Measurements from ENCODE around the gene IGFBP2.

The IGFBP2 gene

DNA sequence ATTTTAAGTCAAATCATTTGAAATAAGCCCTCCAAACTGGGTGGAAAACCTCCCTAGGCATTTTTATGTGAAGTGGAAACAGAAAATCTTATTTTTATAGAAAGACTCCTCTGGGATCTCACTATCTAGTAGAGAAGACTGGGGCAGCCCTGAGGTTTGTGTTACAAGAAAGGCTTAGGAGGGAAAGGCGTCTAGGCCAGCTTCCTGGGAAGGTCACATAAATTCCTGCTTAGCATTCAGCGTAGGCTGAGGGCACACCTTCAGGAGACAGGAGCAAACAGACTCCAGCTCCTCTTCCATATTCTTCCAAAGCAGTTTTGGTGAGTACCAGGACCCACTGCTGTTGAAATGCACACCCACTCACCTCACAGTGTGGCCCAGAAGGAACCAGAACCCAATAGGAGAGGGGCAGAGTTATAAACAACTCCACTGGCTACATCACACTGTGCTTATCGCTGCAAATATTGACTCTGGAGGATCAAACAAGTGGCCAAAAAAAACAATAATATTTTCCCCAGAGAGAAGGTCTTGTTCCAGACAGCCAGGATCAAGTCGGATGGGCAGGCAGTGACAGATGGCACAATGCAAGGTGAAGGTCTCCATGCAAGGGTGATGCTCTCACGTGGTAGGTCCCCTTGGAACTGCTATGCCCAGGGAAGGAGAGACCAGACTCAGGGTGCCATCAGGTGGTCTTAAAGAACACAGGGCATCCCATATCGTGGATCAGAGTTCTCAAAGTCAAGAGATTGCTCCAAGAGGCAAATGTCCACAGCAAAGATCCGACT, 17.7 kb upstream of the IGFBP2 start:
- no peak for DNase-seq (ENCODE audit: low spot score)

DNA sequence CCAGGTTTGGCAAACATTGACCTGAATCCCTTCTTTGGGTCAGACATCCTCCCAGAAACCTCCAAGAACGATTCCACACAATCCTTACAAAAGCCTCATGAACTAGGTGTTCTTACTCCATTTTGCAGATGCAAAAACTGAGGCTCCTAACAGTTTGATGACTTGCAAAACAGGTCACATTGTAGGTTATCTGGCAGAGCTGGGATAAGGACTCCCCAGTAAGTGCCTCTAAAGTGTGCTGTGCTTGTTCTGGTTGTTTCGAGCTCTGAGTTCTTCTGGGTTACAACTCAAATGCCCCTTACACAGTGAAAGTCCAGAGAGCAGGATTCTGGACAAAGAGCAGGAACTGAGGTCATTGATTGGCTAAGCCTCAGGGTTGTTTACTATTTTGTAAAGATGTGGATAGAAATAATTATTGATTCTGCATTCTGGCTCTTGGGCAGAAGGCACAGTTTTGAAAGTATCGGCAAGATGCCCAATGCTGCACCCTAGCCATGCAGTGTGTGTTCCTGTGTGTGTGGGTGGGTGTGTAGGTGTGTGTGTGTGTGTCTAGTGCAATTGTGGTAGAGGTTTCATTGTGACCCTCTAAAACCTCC, 17.0 kb upstream of the IGFBP2 start:
- no peak for DNase-seq (ENCODE audit: low spot score)

DNA sequence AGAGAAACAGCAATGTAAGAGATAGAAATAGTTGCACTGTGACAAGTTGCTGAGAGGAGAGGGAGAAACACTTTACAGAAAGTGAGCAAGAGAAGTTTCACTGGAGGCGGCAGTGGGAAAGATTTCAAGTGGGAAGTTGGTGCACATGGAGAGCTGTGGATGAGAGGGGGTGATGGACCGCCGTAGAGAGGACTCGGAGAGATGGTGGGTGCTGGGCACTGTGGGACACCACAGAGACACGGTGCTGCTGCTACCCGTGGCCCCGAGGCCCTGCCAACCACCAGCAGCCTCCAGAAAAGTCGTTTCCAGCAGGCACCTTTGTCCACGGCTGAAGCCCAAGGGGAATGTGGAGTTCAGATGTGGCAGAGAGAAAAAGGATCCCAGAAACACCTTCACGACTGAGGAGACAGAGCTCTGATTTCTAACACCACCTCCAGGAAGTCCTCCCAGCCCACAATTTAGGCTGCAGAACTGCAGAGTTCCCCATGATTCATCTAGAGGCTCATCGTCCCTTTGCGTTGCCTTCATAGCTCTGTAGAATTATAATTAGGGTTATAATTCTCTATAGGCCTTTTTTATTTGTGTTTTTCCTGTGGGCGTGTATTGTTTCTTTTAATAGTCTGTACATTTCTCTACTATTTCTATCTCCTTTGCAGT, 15.9 kb upstream of the IGFBP2 start:
- DNase-seq (ENCODE audit: low spot score): no peak

DNA sequence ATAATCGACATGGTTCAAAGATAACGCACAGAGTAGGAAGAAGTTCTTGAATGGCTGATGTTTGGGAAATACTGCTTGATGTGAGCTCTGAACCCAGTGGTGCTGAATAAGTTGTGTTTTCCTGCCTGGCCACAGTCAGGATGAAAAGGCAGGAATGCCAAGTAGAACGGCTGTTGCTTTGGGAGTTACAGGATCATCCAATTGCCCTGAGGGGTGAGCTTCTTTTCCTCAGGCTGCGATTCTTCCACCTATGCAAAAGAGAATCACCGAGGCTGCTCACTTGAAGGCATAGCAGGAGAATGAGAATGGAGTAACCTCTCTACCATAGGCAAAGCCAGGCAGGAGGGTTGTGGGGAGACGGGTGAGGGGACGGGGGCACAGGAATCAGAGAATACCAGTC, 14.4 kb upstream of the IGFBP2 start:
- no peak for DNase-seq (ENCODE audit: low spot score)

DNA sequence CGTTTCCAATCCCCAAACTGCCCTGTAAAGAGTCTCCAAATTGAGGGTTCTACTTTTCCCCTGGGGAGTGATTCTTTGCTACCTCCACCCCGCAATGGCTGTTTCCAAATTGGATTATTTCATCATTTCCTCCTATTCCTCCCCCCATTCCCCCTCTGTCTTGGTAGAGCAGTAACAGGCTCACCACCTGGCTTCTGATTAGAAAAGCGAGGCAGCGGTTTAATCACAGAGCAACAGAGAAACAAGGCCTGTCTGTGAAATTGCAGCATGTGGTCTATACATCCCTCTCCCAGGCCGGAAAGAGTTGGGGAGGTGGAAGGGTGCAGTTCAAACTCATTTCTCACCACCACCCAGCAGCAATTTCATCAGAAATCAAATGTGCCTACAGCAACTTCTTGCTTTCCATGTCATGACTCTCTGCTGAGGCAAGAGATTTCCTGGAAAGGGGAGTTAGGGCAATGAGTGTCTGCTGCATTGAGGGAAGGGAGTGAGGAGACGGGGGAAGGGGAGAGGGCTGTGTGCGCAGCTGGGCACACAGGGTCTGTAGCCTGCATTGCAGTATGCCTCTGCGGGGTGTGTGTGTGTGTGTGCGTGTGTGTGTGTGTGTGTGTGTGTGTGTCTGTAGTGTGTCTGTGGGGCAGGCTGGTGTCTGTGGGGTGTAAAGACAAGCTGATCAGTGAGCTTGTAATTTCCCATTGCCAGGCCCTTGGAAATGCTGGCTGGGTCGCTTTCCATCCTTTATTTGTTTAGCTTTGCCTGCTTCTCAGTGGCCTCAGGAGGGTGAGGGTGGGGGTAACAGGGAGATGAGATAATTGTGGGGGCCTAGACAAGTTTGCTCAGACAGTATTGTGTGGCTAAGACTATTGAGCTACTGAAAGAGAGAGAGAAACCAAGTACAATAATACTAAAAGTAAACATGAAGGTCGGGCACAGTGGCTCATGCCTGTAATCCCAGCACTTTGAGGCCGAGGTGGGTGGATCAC, 13.5 kb upstream of the IGFBP2 start:
- no peak for DNase-seq (ENCODE audit: low spot score)

DNA sequence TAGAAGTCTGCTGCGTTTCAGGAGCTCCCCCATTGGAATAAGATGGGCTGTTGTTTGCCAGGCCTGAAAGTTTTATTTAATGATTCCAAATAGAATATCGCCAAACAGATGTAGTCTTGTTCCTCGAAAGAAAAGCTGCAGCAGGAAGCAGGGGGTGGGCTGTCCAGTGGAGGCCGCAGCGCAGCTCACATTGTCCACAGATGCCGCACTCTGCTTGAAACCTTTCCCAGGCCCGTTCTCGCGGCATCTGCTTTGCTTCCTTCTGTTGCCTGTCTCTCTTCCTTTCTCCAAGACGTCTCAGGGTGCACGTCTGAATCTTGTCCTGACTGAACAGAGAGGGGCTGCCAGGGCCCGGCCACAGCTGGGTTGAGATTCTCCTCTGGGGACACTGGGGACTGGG, 12.4 kb upstream of the IGFBP2 start:
- DNase-seq (ENCODE audit: low spot score): no peak

DNA sequence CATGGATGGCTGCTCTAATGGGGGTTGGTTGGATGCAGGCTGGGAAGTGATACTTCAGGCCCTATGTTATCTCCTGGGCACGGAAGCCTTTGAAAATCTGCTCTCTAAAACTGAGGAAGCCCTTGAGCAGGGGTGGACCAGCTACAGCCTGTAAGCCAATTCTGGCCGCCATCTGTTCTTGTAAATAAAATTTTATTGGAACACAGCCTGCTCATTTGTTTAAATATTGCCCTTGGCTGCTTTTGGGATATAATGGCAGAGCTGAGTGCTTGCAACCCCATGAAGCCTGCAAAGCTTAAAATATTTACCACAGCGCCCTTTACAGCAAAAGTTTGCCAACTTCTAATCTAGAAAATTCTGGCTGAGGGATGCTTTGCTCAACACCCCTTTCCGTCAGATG, 11.9 kb upstream of the IGFBP2 start:
- DNase-seq (ENCODE audit: low spot score): no peak

DNA sequence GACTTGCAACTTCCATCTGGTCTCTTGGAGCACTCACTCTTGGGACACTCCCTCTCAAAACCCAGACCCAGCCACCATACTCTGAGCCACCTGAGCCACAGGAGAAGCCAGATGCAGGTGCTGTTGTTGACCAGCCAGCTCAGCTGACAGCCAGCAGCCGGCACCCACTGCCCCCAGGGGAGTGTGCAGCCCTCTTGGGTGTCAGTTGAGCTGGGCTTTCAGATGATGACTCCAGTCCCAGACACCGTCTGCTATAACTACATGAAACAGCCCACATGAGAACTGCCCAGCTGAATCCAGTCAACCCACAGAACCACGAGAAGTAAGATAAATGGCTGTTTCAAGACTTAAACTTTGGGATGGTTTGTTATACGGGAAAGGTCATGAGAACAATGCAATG, 10.7 kb upstream of the IGFBP2 start:
- no peak for DNase-seq (ENCODE audit: low spot score)

DNA sequence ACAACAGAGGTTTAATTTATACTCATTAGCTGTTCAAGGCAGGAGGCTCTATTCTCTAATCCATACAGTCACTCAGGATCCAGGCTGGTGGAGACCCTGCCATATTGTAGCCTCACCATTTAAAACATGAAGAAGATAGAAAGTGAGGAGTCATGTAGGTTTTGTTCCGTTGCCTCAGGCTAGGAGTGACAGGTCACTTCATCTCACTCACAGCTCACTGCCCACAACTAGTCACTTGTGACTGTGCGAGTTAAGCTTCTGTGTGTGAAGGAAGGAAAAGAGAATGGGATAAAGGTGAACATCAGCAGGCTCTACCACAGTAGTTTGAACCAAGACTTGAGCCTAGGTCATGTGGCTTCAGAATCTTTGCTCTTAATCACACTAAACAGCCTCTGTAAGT, 9.0 kb upstream of the IGFBP2 start:
- DNase-seq (ENCODE audit: low spot score): no peak

DNA sequence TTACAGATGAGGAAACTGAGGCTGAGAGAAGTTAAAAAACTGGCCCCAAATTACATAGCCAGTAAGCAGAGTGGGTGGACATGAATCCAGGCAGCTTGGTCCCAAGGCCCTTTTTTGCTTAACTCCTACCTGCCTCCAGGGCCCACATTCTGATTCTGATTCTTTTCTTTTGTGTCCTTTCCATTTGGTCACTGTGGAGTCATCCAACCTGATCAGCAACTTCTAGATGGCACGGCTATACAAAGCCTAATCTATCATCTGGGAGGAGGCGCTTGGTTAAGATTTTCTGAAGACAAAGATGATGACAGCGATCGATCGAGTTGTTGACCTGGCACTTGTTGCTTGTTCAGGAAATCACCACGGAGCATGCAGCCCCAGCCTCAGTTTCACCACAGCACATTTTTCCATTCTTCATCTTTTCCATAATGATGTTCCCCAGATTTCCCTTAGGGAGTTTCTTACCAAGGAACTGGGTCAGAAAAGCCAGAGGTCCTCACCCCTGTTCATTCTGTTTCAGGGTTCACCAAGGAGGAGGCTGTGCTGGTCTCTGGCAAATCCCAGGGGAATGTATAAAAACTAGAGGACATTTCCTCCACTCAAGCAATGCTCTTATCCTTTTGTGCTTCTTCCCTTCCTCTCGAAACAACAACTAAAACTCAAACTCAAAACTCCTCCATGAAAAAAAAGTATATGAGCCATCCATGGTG, 6.9 kb upstream of the IGFBP2 start:
- no peak for DNase-seq (ENCODE audit: low spot score)

DNA sequence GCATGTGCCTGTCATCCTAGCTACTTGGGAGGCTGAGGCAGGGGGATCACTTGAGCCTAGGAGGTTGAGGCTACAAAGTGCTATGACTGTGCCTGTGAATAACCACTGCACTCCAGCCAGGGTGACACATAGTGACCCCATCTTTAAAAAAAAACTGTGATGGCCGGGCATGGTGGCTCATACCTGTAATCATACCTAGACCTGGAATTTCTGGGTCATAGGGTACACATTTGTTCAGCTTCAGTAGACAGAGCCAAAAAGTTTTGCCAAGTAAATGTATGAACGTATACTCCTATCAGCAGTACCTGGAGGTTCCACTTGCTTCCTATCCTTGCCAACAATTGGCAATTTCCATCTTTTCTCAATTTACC, 6.4 kb upstream of the IGFBP2 start:
- DNase-seq (ENCODE audit: low spot score): no peak

DNA sequence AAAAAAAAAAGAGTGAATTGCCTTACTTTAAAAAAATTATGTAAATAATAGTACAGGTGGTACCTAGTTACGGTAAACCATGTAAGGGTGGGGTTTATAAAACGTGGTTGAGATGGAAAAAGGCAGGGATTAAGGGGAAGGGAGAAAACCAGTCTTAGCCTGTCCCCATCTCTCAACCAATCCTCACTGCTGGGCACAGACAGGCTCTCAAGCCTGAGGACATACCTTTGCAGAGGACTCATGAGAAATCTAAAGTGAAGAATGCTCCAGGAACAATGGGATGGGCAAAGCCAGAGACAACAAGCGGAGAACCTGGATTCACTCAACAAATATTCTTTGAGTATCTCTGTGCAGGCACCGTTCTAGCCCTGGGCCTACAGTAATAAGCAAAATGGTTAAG, 3.4 kb upstream of the IGFBP2 start:
- no peak for DNase-seq (ENCODE audit: low spot score)

DNA sequence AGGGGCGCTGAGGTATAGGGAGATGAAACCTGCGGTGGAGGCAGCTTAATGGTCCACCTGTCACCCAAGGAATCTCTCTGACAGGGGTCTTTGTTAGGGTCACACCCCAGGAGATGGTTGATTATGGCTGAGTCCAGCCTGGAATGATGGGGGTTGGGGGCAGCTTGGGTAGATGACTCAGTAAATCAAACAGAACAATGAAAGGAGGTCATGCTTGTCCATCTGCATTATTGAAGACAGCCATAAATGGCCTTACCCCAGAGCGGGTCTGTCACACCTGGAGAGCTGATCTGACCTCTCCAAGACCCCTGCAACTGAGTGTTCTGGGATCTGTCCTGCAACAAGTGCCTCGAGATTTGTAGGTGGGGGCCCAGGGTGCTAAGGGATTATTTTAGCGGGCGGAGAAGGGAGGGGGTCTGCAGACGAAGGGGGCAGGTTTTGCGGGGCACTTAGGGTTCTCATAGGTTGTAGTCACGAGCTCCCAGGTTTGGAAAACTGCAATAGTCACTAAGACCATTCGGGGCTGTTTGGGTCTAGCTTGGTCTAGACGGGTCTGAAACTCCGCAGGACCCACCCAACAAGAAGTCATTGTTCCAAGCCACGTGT, 771 bp upstream of the IGFBP2 start:
- no peak for DNase-seq (ENCODE audit: low spot score)

DNA sequence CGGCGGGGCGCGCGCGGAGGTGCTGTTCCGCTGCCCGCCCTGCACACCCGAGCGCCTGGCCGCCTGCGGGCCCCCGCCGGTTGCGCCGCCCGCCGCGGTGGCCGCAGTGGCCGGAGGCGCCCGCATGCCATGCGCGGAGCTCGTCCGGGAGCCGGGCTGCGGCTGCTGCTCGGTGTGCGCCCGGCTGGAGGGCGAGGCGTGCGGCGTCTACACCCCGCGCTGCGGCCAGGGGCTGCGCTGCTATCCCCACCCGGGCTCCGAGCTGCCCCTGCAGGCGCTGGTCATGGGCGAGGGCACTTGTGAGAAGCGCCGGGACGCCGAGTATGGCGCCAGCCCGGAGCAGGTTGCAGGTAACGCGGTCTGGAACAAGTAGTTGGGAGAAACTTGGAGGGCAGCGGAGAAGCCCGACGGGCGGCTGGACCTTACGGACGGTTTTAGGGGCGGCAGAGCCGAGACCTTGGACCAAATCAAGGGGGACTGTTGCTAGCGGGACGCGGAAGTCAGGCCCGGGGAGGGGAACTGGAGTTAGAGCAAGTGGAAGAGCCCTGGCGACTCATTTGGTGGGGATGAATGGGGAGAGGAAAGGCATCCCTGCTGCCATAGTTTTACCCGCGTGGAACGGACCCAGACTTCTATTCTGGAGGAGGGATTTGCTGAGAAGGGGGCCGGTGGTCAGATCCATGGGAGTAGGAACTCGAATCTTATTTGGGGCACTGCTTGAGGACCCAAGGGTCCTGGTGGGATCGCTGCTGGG, 573 bp downstream of the IGFBP2 start:
- DNase-seq (ENCODE audit: low spot score): no peak

DNA sequence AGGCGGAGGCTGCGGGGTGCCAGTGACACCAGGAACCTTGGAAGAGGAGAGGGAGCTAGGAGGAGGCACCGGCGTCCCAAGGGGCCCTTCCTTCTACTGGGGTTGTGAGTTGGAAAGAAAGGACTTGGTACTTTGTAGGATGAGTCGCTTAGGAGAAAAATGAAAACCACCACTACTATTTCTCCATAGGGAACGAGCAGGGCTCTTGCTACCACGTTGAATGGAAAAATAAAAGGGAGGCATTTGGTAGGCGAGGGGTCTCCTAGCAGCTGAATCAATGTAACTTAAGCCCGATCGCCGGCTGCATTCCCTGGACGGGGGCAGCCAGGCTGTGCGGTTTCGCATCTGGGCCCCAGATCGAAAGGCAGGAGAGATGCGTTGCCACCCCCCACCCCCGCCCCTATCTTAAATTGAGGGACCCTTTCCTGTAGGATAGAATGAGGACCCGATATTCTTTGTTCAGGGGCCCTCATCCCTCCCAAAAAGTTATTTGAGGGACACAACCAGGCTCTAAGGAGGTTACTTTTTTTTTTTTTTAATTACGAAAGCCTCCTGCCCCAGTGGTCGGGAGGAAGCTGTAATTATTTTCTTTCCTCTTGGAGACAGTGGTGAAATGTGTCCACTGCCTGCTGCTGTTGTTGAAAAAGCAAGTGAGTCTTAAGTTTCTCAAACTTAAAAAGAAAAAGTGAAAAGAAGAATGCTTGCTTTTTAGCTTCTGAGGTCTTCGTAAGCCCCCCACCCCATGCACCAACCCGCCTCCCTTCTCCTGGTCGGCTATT, 1.3 kb downstream of the IGFBP2 start:
- no peak for DNase-seq (ENCODE audit: low spot score)

DNA sequence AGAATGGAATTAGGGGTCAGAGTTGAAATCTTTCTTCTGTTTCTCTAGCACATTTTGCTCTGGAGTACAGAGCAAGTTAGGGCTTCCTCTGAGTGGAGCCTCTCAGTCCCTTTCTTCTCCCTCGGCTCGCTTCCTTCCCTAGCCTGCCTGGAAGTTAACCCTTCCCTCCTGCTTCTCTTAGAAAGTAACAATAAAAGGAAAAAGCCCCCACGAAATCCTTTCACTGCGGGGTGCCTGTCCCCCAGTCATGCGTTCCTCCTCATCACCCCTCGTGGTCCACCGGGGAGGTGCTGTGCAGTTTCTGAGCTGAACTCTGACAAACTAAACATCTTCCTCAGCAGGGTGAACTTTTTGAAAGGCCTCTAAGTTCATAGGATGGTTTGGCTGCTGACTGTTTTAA, 2.0 kb downstream of the IGFBP2 start:
- no peak for DNase-seq (ENCODE audit: low spot score)

DNA sequence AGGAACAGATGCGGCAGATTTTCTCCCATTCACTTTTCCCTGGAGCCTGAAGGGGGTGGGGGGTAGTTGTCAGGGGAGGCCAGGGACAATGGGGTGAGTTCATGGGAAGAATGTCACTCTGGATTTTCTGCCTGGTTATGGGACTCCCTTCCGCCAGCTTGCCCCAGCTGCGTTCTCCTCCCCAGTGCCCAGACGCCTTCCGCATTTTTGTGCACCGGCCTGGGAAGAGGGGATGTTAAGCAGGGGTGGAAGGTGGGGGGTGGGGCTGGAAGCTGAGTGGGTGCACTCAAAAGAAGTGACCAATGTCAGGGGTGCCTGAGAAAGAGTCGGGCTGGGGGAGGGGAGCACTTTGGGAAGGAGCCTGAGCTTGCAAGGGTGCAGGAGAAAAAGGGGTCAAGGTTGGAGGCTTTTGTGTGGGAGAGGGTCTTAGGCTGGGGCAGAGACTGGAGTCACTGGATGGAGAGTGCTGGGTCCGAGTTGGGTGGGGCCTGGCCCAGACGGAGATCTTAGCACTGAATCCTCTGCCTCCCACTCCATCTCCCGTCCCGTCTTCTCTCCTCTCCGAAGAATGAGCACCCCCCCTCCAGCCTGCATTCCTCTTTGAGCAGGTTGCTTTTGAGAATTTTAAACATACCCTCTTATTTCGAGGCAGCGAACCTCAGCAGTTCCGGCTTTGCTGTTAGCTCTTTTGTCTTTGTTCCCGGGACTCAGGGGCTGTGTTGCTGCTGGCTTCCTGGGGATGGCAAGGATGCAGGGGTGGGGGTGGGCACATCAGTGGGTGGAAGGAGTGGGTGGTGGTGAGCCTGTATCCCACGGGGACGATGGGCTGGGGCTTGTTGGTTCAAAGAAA, 2.7 kb downstream of the IGFBP2 start:
- no peak for DNase-seq (ENCODE audit: low spot score)

DNA sequence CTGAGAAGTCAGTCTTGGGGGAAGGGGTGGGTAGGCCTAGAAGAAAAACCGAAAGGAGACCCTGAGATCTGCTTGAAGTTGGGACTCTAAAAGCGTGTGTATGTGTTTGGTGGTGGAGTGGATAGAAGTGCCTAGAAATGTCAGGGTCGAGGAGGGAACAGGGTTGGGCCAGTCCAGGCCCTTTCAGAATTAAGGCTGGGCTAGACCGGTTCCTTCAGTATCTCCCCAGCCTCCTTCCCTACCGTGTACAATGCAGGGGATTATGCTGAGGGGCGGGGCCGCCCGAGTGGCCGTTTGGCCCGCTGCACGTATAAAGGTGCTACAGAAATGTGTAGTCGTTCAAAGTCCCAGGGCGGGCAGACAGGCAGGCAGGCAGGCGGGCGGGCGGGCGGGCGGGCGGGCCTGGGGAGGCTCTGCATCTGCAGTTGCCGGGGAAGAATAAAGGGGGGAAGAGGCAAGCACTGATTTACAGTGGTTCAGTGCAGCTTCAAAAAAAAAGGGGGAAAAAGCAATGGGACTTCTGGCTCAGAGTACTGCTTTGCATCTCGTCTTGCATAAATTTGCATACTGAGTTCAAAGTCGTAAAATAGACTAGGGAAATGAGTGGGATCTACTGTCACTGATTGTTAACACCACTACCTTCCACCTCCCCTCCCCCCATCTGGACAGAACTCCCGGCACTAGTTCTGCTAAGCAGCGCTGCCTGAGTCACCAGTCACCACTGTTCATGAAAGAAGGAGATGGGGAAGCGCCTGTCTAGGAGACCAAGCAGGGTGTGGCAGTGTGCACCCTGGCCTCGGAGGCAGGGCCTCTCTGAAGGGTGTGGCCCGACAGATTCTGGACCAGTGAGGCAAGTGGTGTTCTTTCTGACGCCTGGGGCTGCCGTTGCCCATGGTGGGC, 3.6 kb downstream of the IGFBP2 start:
- DNase-seq (ENCODE audit: low spot score): peak; percentile 55

Measured in HuH-7 (cell line).